HG03558 (cell line): ENCODE measurements around the gene CCL25.
"Not testable (repeated sequence)": the region's sequence is repeated elsewhere in the genome, so short reads cannot be mapped to it uniquely, and the experiment has no call there.

ENCODE experiments used
- ATAC-seq: cut with Tn5 transposase; IDR thresholded peaks from one replicate; pipeline ENCODE4 v1.9.1; 2021; ENCODE audit warnings: moderate number of reproducible peaks; ENCODE audit not compliant: unreplicated experiment; ENCODE audit errors: extremely low read depth

The CCL25 gene

DNA sequence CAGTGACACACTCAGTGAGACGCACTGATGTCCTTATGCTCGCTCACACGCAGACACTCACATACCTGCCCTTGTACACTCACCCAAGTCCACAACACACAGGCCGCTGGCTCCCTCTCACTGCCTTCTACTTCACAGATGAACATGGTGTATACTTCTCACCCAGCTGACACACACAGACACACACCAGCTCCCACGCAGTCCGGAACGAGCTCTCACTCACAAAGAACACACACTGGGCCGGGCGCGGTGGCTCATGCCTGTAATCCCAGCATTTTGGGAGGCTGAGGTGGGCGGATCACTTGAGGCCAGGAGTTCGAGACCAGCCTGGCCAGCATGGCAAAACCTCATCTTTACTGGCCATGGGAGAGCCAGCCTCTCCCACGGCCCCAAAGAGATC is 31.6 kb downstream of the CCL25 start:
- no peak for ATAC-seq

GRCh38 chr19:8085598-8086408 is 33.2 kb downstream of the CCL25 start:
- no peak for ATAC-seq

GRCh38 chr19:8086849-8087248 is 34.3 kb downstream of the CCL25 start:
- ATAC-seq, result no peak

GRCh38 chr19:8087876-8088275 is 35.3 kb downstream of the CCL25 start:
- no peak for ATAC-seq

GRCh38 chr19:8088752-8089663 is 36.4 kb downstream of the CCL25 start:
- ATAC-seq, result no peak

GRCh38 chr19:8089664-8090601 is 37.4 kb downstream of the CCL25 start:
- no peak for ATAC-seq

GRCh38 chr19:8090950-8091349 is 38.4 kb downstream of the CCL25 start:
- ATAC-seq, result no peak

DNA sequence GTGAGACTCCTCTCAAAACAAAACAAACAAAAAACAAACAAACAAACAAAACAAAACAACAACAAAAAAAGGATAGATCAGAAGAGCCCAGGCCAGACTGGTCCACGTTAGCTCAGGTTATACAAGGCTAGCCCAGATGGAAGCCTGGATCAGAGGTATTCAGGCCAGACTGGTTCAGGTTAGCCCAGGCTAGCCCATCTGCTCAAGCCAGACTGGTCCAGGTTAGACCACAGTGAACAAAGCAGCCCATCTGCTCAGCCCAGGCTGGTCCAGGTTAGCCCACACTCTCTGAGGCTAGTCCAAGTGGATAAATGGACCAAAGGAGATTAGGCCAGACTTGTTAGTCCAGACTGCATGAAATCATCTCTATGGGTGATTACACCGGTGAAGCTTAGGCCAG is 41.2 kb downstream of the CCL25 start:
- ATAC-seq, result no peak

DNA sequence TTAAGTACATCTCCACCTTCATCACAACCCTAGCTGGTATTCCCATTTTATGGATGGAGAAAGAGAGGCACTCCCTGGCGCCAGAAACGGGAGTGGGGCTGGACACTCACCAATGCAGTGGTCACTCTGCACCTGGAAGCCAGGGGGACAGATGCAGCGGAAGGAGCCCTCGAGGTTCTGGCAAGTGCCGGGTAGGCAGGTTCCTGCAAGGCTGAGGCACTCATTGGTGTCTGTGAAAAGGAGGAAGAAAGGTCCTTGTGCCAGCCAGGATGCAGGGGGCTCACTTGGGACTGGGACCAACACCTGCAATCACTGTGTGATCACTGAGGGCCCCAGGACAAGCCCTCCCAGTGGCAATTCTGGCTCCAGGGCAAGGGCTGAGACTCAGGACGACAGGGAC is 41.8 kb downstream of the CCL25 start:
- ATAC-seq, result no peak

DNA sequence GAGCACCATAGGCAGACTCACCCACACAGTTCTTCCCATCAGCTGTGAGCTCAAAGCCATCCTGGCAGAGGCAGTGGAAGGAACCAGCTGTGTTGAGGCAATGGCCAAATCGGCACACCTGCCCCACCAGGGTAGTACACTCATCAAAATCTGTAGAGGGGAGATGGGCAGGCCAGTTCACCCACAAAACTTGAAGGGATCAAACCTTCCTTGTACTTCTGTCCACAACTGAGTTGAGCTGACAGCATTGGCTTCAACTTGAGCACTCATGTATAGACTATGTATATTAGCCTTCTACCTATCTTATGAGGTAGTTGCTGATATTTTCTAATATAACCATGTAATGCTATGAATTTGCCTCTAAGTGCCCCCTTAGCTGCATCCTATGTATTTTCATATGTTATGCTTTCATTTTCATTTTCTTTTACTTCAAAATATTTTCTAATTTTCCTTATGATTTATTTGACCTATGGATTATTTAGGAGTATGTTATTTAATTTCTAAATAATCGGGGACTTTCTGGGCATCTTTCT is 42.9 kb downstream of the CCL25 start:
- no peak for ATAC-seq

DNA sequence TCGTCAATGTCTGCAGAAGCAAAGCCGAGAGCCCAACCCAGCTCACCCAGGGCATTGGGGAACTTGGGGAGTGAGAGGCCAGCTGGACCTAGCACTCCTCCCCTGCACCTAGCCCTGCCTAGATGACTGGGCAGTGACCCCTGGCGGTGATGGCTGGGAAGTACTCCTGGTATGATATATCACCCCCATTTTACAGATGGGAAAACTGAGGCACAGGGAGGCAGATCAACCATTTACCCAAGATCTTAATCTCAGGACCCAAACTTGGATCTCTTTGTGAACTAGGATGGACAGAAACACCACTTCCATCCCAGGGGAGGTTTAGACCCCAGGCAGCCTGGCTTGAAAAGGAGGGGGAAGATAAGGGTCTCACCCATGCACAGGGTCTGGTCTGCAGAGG is 43.5 kb downstream of the CCL25 start:
- no peak for ATAC-seq

DNA sequence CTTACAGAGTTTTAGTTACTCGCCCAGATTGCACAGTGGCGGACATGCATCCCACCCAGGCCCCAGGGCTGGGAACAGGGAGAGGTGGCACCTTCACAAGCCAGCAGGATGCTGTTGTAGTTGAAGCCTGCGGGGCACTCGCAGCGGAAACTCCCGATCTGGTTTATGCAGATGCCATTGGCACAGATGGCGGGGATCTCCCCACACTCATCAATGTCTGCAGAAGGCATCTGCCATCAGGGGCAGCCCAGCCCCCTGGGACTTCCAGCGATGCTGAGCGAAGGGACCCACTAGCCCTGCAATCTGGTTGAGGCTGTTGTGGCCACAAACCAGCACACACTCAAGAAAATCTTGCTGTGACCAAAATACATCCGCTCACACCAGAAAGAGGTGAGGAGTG is 44.6 kb downstream of the CCL25 start:
- ATAC-seq, result no peak

DNA sequence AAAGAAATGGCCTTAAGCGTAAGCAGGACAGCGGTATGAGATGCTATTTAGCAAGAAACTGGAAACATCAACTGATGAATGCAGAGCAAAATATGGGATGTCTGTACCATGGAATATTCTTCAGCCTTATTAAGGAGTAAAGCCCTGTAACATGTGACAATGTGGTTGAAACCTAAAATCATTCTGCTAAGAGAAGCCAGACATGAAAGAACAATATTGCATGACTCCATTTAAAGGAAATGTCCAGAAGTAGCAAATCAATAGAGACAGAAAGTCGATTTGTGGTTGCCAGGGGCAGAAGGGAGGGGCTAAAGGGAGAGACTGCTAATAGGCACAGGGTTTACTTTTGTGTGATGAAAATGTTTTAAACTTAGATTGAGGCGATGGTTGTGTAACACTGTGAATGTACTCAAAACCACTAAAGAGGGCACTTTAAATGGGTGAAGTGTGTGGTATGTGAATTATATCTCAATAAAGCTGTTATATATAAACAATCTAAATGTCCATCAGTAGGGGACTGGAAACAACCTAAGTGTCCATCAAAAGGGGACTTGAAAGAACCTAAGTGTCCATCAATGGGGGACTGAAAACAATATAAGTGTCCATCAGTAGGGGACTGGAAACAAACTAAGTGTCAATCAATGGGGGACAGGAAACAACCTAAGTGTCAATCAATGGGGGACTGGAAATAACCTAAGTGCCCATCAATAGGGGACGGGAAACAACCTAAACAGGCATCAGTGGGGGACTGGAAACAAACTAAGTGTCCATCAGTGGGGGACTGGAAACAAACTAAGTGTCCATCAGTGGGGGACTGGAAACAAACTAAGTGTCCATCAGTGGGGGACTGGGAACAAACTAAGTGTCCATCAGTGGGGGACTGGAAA is 45.4 kb downstream of the CCL25 start:
- no peak for ATAC-seq

DNA sequence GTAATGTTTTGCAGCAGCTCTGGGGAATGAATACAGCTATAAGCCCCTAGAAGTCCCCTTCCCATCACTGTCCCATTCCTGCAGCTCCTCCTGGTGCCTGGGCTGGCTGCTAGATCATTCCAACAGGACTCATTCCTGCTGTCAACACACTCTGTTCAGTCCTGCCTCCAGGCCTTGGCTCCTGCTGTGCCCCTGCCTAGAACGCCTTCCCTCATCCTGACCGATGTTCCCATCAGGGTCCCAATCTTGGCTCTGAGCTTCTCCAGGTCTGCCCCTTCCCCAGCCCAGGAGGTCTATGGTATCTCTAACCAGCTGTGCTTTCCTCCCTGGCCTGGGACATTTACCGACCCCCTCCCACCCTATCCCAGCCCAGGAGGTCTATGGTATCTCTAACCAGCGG is 48.8 kb downstream of the CCL25 start:
- ATAC-seq, result no peak

GRCh38 chr19:8101910-8102309 is 49.4 kb downstream of the CCL25 start:
- not testable (repeated sequence) for ATAC-seq

- ATAC-seq, result no peak
Measured at GRCh38 chr19:8105471-8105870, 52.9 kb downstream of the CCL25 start.

GRCh38 chr19:8107301-8107903 is 54.8 kb downstream of the CCL25 start:
- ATAC-seq, result no peak

GRCh38 chr19:8108560-8109445 is 56.2 kb downstream of the CCL25 start:
- no peak for ATAC-seq
